NCI-H345 (cell line): ENCODE data around the gene KLK12.

Experiments used
- DNase-seq: peaks from one replicate; lab custom pipeline; 2025; lab: John Stamatoyannopoulos, UW

KLK12 gene

DNA sequence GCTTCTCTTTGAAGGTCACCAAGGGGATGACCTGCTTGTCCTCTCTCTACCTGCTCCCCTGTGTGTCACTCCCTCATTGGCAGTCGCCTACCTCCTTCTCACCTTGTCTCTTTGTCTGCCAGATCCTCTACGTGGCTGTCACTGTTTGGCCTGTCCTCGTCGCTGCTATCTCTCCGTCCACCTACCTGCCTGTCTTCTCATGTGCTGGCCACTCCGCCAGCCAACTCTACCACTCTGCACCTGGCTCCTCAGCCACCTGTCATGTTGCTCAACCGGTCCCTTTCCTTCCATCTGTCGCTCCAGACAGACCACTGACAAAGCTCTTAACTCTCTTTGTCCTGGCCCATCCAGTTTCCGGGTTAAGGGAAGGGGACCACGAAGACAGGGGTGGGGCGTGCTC is at the start of gene KLK12:
Gene KLK12 (minus strand): TSS at position 299 of the 400 bp plus-strand sequence. CDS start 381 bp downstream, outside the sequence.
- no peak for DNase-seq

DNA sequence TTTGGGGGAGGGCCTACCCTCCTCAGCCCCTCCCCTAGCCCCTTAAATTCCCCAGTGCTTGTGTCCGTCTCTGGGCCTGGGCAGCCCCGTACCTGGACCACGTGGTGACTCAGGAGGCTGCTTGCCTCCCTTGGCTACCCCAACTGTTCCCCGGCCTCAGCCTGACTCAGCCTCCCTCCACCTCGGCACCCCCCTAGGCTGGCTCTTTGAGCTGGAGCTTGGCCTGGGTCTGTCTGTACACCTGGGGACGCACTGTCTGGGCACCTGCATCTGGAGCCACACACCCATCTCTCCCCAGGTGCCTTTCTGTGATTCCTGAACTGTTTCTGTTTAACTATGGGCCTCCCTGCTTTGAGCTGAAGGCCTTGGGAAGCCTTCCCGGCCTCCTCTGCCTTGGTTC is 49.7 kb upstream of the KLK12 start:
- no peak for DNase-seq

- no peak for DNase-seq
These were observed 49.0 kb upstream of the KLK12 start for GRCh38 chr19:51083783-51084182.

DNA sequence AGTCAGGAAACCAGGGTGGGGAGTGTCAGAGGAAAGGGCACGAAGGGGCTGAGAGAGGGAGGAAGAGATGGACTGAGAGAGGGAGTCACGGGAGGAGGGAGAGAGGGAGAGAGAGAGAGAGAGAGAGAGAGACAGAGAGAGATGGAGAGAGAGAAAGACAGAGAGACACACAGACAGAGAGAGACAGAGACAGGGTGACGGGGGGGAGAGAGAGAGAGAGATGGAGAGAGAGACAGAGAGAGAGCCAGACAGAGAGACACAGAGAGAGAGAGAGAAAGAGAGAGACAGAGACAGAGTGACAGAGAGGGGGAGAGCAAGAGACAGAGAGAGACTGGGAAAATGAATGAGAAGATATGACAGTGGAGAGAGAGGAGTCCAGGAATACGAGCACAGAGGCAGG is 48.4 kb upstream of the KLK12 start:
- DNase-seq = no peak

- DNase-seq = no peak
These were observed 47.8 kb upstream of the KLK12 start, which contains the start of gene KLK14 for GRCh38 chr19:51082611-51083010. Gene KLK14 (minus strand): TSS chr19:51082887. CDS start chr19:51082614, 273 bp downstream.

GRCh38 chr19:51081476-51081875 is 46.7 kb upstream of the KLK12 start:
- no peak for DNase-seq

DNA sequence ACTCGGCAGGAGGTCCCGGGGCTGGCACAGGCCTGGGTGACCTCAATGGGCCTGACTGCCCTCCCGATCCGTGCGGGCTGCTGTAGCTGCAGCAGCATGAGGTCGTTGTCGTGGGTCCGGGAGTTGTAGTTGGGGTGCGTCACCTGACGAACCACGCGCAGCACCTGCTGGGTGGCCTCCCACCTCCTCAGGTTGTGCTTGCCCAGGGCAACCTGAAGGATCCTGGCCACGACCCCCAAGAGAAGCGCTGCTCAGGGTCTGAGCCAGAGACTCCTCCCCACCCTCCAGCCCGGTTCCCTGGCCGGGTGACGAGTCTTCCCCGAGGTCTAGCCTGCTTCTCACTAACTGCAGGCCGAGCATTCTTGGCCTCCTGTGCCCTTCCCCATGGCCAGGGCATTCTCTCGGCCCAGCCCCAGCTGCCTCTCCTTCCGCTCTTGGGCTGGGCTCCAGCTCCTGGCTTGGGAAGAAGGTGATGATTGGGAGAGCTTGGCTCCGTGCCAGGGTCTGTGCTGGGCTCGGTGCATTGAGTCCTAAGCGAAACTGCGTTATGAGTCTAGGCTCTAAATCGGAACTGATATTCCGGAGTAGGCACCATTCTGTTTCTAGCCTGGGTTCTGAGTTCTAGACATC is 44.8 kb upstream of the KLK12 start:
- DNase-seq = no peak

DNA sequence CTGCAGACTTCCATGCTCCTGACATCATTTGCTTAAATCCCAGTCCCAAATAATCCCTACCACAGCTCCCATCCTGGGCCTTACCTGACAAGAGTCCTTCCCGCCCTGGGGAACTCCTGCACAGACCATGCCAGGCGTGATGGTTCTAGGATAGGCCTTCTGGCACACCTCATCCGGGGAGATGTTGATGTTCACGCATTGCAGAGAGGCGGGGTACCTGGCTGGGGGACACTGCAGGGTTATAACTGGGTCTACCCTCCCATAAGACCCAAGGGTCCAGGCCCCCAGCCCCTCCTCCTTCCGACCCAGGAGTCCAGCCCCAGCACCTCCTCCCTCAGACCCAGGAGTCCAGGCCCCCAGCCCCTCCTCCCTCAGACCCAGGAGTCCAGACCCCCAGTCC is 43.9 kb upstream of the KLK12 start:
- no peak for DNase-seq

DNA sequence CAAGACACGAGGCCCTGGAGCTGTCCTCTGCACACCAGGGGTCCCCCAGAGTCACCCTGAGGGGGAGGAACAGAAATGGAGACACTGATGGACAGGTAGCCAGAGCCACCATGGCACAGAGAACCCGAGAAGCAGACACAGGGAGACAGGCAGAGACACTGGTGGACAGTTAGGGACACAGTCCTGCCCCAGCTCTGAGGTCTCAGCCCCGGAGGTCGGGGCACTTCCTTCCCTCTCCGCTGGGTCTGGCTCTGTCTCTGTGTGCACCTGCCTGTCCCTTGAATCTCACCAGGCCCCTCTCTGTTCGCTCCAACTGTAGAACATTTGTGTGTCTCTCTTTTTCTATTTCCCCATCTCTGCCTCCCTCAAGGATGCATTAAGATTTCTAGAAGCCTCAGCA is 43.3 kb upstream of the KLK12 start:
- no peak for DNase-seq

- no peak for DNase-seq
These were observed 41.9 kb upstream of the KLK12 start for GRCh38 chr19:51076631-51077213.

- no peak for DNase-seq
These were observed 41.2 kb upstream of the KLK12 start for GRCh38 chr19:51075998-51076397.

DNA sequence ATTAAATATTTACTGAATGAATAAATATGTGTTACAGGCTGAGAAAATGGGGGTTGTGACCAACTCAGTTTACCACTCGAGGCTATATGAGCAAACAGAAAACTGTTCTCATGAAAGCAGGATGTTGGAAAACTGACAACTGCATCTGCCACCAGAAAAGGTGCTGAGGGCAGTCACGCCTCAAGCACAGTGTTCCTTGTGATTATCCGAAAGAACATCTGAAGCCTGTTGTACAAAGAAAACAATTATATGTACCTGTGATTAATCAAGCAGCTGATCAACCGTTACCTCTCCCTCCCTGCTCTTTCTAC is 36.2 kb upstream of the KLK12 start:
- DNase-seq = peak; percentile 4

- no peak for DNase-seq
These were observed 35.7 kb upstream of the KLK12 start for GRCh38 chr19:51070334-51071094.

- DNase-seq = no peak
These were observed 31.8 kb upstream of the KLK12 start for GRCh38 chr19:51066393-51067186.

- no peak for DNase-seq
These were observed 30.6 kb upstream of the KLK12 start for GRCh38 chr19:51065221-51065960.

DNA sequence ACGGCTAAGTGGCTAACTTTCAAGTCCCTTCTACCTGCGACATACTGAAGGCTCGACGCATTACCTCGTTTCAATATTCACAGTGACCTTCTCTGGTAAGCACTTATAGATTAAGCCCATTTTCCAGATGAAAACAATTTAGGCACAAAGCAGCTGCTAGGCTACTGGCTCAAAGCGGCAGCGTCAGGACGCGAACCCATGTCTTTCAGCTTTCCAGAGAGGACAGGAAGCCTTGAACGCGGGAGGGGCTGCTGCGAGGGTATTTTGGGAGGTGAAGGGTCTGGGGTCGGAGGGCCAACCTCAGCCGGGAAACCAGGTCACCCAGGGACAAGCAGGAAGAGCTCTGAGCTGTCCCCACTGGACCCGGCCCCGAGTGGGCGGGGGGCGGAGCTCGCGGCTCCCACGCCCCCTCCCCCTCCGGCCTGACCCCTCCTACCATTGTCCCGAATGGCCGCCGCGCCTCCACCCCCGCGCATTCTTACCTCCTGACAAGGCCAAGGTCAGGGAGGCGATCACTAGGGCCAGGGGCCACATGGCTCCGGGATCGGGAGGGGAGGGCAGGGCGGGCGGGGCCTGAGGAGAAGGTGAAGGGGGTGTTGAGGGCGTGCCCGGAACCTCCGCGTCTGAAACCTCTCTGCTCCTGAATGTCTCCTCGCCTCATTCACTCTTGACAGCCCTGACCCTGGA is 29.9 kb upstream of the KLK12 start, which contains the start of gene KLK13:
Gene KLK13 (minus strand): TSS at position 559 of the 687 bp plus-strand sequence. CDS start 25 bp downstream, at position 534.
- no peak for DNase-seq

- DNase-seq = no peak
These were observed 28.9 kb upstream of the KLK12 start for GRCh38 chr19:51063664-51064063.

DNA sequence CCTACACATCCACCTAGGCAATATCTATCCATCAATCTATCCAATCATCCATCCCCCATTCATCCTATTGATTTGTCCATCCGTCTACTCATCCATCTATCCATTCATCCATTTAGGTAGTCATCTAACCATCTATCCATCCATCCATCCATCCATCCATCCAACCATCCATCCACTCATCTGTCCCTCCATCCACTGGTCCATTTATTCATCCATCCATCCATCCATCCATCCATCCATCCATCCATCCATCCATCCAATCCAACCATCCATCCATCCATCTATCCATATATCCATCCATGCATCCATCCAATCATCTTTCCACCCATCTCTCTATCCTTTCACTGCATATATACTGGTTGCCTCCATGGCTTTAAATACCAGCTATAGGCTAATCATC is 26.2 kb upstream of the KLK12 start:
- no peak for DNase-seq

DNA sequence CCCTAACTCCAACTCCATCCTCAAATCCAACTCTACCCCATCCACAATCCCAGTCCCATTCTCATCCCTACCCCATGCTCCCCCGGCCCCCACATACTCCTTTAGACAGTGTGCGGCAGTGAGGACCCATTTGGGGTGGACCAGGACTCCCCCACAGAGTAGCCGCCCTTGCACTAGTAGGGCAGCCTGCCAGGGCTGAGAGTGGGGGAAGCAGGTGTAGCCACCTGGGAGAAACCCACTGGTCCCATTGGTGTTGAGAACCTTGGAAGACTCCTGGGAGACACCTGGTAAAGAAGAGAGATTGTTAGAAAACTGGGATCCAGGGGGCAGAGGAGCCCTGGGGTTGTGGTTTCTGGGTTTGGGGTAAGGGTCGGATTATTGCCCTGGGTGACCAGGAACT is 25.5 kb upstream of the KLK12 start:
- DNase-seq = no peak

GRCh38 chr19:51059715-51060114 is 24.9 kb upstream of the KLK12 start:
- DNase-seq = no peak

GRCh38 chr19:51055866-51056265 is 21.1 kb upstream of the KLK12 start:
- no peak for DNase-seq
